MCF 10A (cell line): Measurements from ENCODE around the gene PGAM2. TPM values are rescaled to one million over a fixed set of nuclear protein-coding genes. Genes with fewer than 3 reads are reported as not detected.

Experiments
- BruUV-seq: library from RNA; stranded (reverse); fragments of 400-500 nt; replicated peaks from 2 replicates; lab custom pipeline; 2021; lab: Mats Ljungman, UMichigan
- CTCF ChIA-PET: fragments of 300-600 bp; sonication (Branson Sonifier 250); formaldehyde crosslinking; extraction: SDS; loops from one replicate; lab custom pipeline; 2021; ENCODE audit warnings: antibody characterized with exemption, inconsistent platforms; lab: Yijun Ruan, JAX
- POLR2A ChIA-PET: fragments of 300-600, 350-650 bp; sonication (Branson Sonifier 250); formaldehyde crosslinking; extraction: SDS; loops from one replicate; lab custom pipeline; 2020; ENCODE audit warnings: antibody characterized with exemption, inconsistent platforms; lab: Yijun Ruan, JAX
- DNase-seq: peaks from one replicate; pipeline ENCODE4 v3.0.0-alpha.2; 2018; ENCODE audit not compliant: unreplicated experiment
- H3K27ac Mint-ChIP-seq: one replicate; pipeline ENCODE4 v1.8.0; 2022; ENCODE audit warnings: mild to moderate bottlenecking, low read depth, mixed read lengths; ENCODE audit not compliant: unreplicated experiment
- H3K27me3 Mint-ChIP-seq: one replicate; pipeline ENCODE4 v1.8.0; 2022; ENCODE audit warnings: mixed read lengths; ENCODE audit not compliant: insufficient read depth, unreplicated experiment
- H3K36me3 Mint-ChIP-seq: one replicate; pipeline ENCODE4 v1.8.0; 2022; ENCODE audit warnings: mild to moderate bottlenecking, moderate library complexity, mixed read lengths; ENCODE audit not compliant: insufficient read depth, unreplicated experiment
- H3K4me1 Mint-ChIP-seq: one replicate; pipeline ENCODE4 v1.8.0; 2022; ENCODE audit warnings: mixed read lengths; ENCODE audit not compliant: insufficient read depth, unreplicated experiment
- H3K4me3 Mint-ChIP-seq: one replicate; pipeline ENCODE4 v1.8.0; 2022; ENCODE audit warnings: mild to moderate bottlenecking, moderate library complexity, mixed read lengths; ENCODE audit not compliant: unreplicated experiment
- H3K9me3 Mint-ChIP-seq: one replicate; pipeline ENCODE4 v1.8.0; 2022; ENCODE audit warnings: mixed read lengths; ENCODE audit not compliant: unreplicated experiment
- CTCF ChIP-seq: fragments of 200-600 bp; IDR thresholded peaks from one replicate; pipeline ENCODE4 v1.8.0; 2022; ENCODE audit warnings: antibody characterized with exemption, mild to moderate bottlenecking; ENCODE audit not compliant: unreplicated experiment
- intact Hi-C: fragments of 100-400 bp; cut with micrococcal nuclease; formaldehyde crosslinking; loops from 2 replicates; pipeline ENCODE4 v1.14.1; 2022
- total RNA-seq: library from RNA; stranded (reverse); gene quantifications from 2 replicates; pipeline ENCODE4 v1.2.3, GENCODE V29; 2022

Gene PGAM2
- total RNA-seq, 1 experiment from 2014 or later: not detected

- TF ChIP-seq CTCF: no peak
- CTCF ChIA-PET: interaction anchor here (0.5 kb wide), 1 partner anchor 130 kb away, joined by 3 read pairs; no protein-coding TSS in a partner anchor
- no peak for DNase-seq
- Mint-ChIP-seq H3K4me1 (peaks cover 11% of the 10 kb centered on the region), H3K27me3 (no peaks in the 10 kb centered on the region), H3K9me3 (no peaks in the 10 kb centered on the region), H3K4me3 (no peak overlapping the region), H3K27ac (no peak overlapping the region), H3K36me3 (peaks cover 52% of the 10 kb centered on the region)
- POLR2A ChIA-PET: interaction anchor here (1.1 to 4.1 kb wide), 5 partner anchors 10 to 76 kb away, joined by 3 to 24 read pairs (median 3); partner anchors contain the start of gene DBNL
- intact Hi-C loops: no loop called here
- BruUV-seq: no TSS peak
Observed at GRCh38 chr7:44066111-44066460, 719 bp upstream of the PGAM2 start.

GRCh38 chr7:44064791-44065430 lies 456 bp downstream of the PGAM2 start:
- H3K36me3 Mint-ChIP-seq: peaks cover 56% of the 10 kb centered on the region
- no peak for TF ChIP-seq CTCF
- BruUV-seq: no TSS peak
- no peak for DNase-seq
- ChIA-PET CTCF (interaction anchor here (0.6 kb wide), 1 partner anchor 499 kb away, joined by 3 read pairs; no protein-coding TSS in a partner anchor), POLR2A (interaction anchor here (0.6 to 4.1 kb wide), 4 partner anchors 10 to 77 kb away, joined by 3 to 24 read pairs (median 7); partner anchors contain the start of gene DBNL)
- no peaks in the 10 kb centered on the region for H3K9me3 Mint-ChIP-seq
- intact Hi-C loops: no loop called here
- no peak overlapping the region for H3K4me3 Mint-ChIP-seq
- H3K4me1 Mint-ChIP-seq: peaks cover 11% of the 10 kb centered on the region
- no peak overlapping the region for H3K27ac Mint-ChIP-seq
- H3K27me3 Mint-ChIP-seq: no peaks in the 10 kb centered on the region

- ChIA-PET CTCF (interaction anchor here (1.0 kb wide), 1 partner anchor 44 kb away, joined by 5 read pairs; no protein-coding TSS in a partner anchor), POLR2A (interaction anchor here (0.9 to 4.1 kb wide), 5 partner anchors 8 to 19 kb away, joined by 3 to 24 read pairs (median 6); partner anchors contain the start of gene DBNL)
- no peak overlapping the region for H3K27ac Mint-ChIP-seq
- no peak for DNase-seq
- BruUV-seq: no TSS peak
- H3K27me3 Mint-ChIP-seq: no peaks in the 10 kb centered on the region
- peaks cover 48% of the 10 kb centered on the region for H3K36me3 Mint-ChIP-seq
- H3K4me3 Mint-ChIP-seq: no peak overlapping the region
- no peaks in the 10 kb centered on the region for H3K9me3 Mint-ChIP-seq
- no peak for TF ChIP-seq CTCF
- intact Hi-C loops: no loop called here
- peaks cover 5% of the 10 kb centered on the region for H3K4me1 Mint-ChIP-seq
Observed at GRCh38 chr7:44063894-44064651, 1.3 kb downstream of the PGAM2 start.

GRCh38 chr7:44063547-44063893 lies 1.8 kb downstream of the PGAM2 start:
- H3K36me3 Mint-ChIP-seq: peaks cover 47% of the 10 kb centered on the region
- H3K9me3 Mint-ChIP-seq: no peaks in the 10 kb centered on the region
- no peaks in the 10 kb centered on the region for H3K27me3 Mint-ChIP-seq
- no peak overlapping the region for H3K27ac Mint-ChIP-seq
- H3K4me1 Mint-ChIP-seq: peaks cover 6% of the 10 kb centered on the region
- no peak for TF ChIP-seq CTCF
- ChIA-PET CTCF (interaction anchor here (0.5 to 1.9 kb wide), 3 partner anchors 19 to 447 kb away, joined by 3 to 5 read pairs (median 4); partner anchors contain the start of gene DBNL), POLR2A (interaction anchor here (0.9 to 4.1 kb wide), 4 partner anchors 9 to 19 kb away, joined by 3 to 24 read pairs (median 6); partner anchors contain the start of gene DBNL)
- no peak overlapping the region for H3K4me3 Mint-ChIP-seq
- no TSS peak for BruUV-seq
- no peak for DNase-seq
- intact Hi-C loops: no loop called here
